K562 (cell line): ENCODE data around the gene BIN1. TPM values are rescaled to one million over a fixed set of nuclear protein-coding genes. Genes with fewer than 3 reads are reported as not detected.

Experiments used
- CGGBP1 ChIP-seq: fragments of 250-450 bp; sonication (Bioruptor Pico); IDR thresholded peaks from 2 replicates; pipeline ENCODE4 v1.9.0; 2021; ENCODE audit warnings: mild to moderate bottlenecking
- CREBBP ChIP-seq: IDR thresholded peaks from one replicate; pipeline ENCODE4 v1.6.1; 2012; ENCODE audit warnings: low read depth, mild to moderate bottlenecking, control low read depth, inconsistent platforms, low read length
- ETV5 ChIP-seq: sonication (generic); formaldehyde crosslinking; IDR thresholded peaks from 2 replicates; pipeline ENCODE4 v1.4.0; 2020; ENCODE audit warnings: low read depth, mild to moderate bottlenecking, missing genetic modification reagents
- FOXA3 ChIP-seq, 2 experiments: fragments of 450-650 bp in 1 of 2; sonication (generic) in 1 of 2; formaldehyde crosslinking; IDR thresholded peaks in 1 of 2; conservative IDR thresholded peaks in 1 of 2; 2 replicates each; pipeline versions ENCODE4 v1.4.0 to v1.8.0; 2020 to 2022; ENCODE audit warnings: mild to moderate bottlenecking in 2 of 2, missing genetic modification reagents in 1 of 2
- MECOM ChIP-seq: fragments of 250-450 bp; sonication (Bioruptor Pico); IDR thresholded peaks from 2 replicates; pipeline ENCODE4 v1.8.0; 2022; ENCODE audit warnings: inconsistent platforms
- MYNN ChIP-seq, 2 experiments: sonication (generic); formaldehyde crosslinking in 1 of 2; IDR thresholded peaks; 2 replicates each; pipeline versions ENCODE4 v1.5.0 to v1.6.1; 2016 to 2020; ENCODE audit warnings: antibody characterized with exemption in 1 of 2, missing genetic modification reagents in 1 of 2
- NCOA2 ChIP-seq, 2 experiments: fragments of 450-650 bp; IDR thresholded peaks; 2 replicates each; pipeline ENCODE4 v1.6.1; 2018; ENCODE audit warnings: mild to moderate bottlenecking in 2 of 2, moderate library complexity in 1 of 2; ENCODE audit not compliant: partially characterized antibody in 2 of 2
- NR1H2 ChIP-seq: sonication (generic); formaldehyde crosslinking; IDR thresholded peaks from 2 replicates; pipeline ENCODE4 v1.4.0; 2020; ENCODE audit warnings: mild to moderate bottlenecking, missing genetic modification reagents
- POU5F1 ChIP-seq: fragments of 150-350 bp; IDR thresholded peaks from 2 replicates; pipeline ENCODE4 v1.6.1; 2014; ENCODE audit warnings: borderline replicate concordance, low read length, low read depth, mild to moderate bottlenecking; ENCODE audit not compliant: partially characterized antibody
- PREB ChIP-seq: sonication (generic); formaldehyde crosslinking; IDR thresholded peaks from 2 replicates; pipeline ENCODE4 v1.8.1; 2023; ENCODE audit warnings: mild to moderate bottlenecking, missing genetic modification reagents
- RBM22 ChIP-seq: fragments of 200-400 bp; formaldehyde crosslinking; IDR thresholded peaks from 2 replicates; pipeline ENCODE4 v1.6.1; 2018; ENCODE audit warnings: low read length, low read depth; ENCODE audit not compliant: poor library complexity, severe bottlenecking
- SMAD2 ChIP-seq: fragments of 150-350 bp; IDR thresholded peaks from 2 replicates; pipeline ENCODE4 v1.6.1; 2014; ENCODE audit warnings: low read depth, mild to moderate bottlenecking, low read length
- SMARCE1 ChIP-seq: fragments of 450-650 bp; IDR thresholded peaks from 2 replicates; pipeline ENCODE4 v1.7.1; 2016; ENCODE audit warnings: mild to moderate bottlenecking
- TBP ChIP-seq: optimal IDR thresholded peaks from 2 replicates; pipeline ENCODE3; 2011; ENCODE audit warnings: low read depth, low read length, improper control_type of control experiment
- TCF7 ChIP-seq: sonication (generic); IDR thresholded peaks from 2 replicates; pipeline ENCODE4 v1.6.1; 2016; ENCODE audit warnings: antibody characterized with exemption, borderline replicate concordance
- TRIM25 ChIP-seq: fragments of 450-650 bp; IDR thresholded peaks from 2 replicates; pipeline ENCODE4 v1.7.0; 2016; ENCODE audit warnings: borderline replicate concordance
- TRIM28 ChIP-seq: fragments of 450-650 bp; IDR thresholded peaks from 2 replicates; pipeline ENCODE4 v1.6.1; 2017
- ZEB2 ChIP-seq: fragments of 450-650 bp; IDR thresholded peaks from 2 replicates; pipeline ENCODE4 v1.6.1; 2016
- ZNF124 ChIP-seq: sonication (generic); formaldehyde crosslinking; IDR thresholded peaks from 2 replicates; pipeline ENCODE4 v1.8.1; 2022; ENCODE audit warnings: missing genetic modification reagents
- ZNF140 ChIP-seq: fragments of 250-450 bp; sonication (Bioruptor Pico); IDR thresholded peaks from 2 replicates; pipeline ENCODE4 v1.8.0; 2021; ENCODE audit warnings: moderate library complexity, mild to moderate bottlenecking, inconsistent platforms
- ZNF239 ChIP-seq: fragments of 250-450 bp; sonication (Bioruptor Pico); IDR thresholded peaks from 2 replicates; pipeline ENCODE4 v1.4.0; 2020; ENCODE audit warnings: mild to moderate bottlenecking
- ZNF436 ChIP-seq: fragments of 250-450, 450-650 bp; sonication (Bioruptor Pico); formaldehyde crosslinking; IDR thresholded peaks from 2 replicates; pipeline ENCODE4 v1.7.0; 2020; ENCODE audit warnings: mild to moderate bottlenecking
- ZNF655 ChIP-seq: fragments of 250-450 bp; sonication (Bioruptor Pico); IDR thresholded peaks from 2 replicates; pipeline ENCODE4 v1.5.0; 2021
- polyA plus RNA-seq, 8 experiments: library from polyadenylated mRNA; depleted of rRNA in 4 of 8; stranded (reverse) in 5 of 8; unstranded in 3 of 8; fragments of >200 nt; fragmentation: Nextera tagmentation in 2 of 8; fragmentation: Illumina TruSeq in 1 of 8; extraction: Ambion mirVana in 2 of 8; extraction: Trizol in 1 of 8; gene quantifications; 2 replicates each; pipeline versions ENCODE4 v1.2.1 to v1.2.3, GENCODE V29; 2011 to 2014; ENCODE audit warnings: inconsistent platforms in 1 of 8, missing spikeins in 1 of 8
- total RNA-seq, 7 experiments: library from RNA; depleted of rRNA in 6 of 7; stranded (reverse); fragments of >200 nt in 6 of 7; fragmentation: Illumina TruSeq in 2 of 7; extraction: Trizol in 2 of 7; gene quantifications; 2 replicates each; pipeline versions ENCODE4 v1.2.1 to v1.2.3, GENCODE V29; 2011 to 2021; ENCODE audit warnings: low replicate concordance in 1 of 7

Gene BIN1
- total and polyA plus RNA-seq, 9 of the 15 experiments (the other 6 are each of a cell fraction or from before 2014, with no cell fraction given), result 0.04 to 2.8 (median 0.79) TPM; not detected in 1

GRCh38 chr2:127003070-127003800 is 103.7 kb downstream of the BIN1 start (continued):
- TF ChIP-seq SMAD2 (no peak), RBM22 (no peak), CREBBP (no peak), NR1H2 (CRISPR knock-in tag) (no peak), ZNF239 (no peak), ZEB2 (0 out of 2 replicates have a peak, but pooled peaks have one; percentile 31), NCOA2 (IDR thresholded peaks at IDR 0.05; ENCODE audit: partially characterized antibody in 2 of 2) (no peak), FOXA3 (CRISPR knock-in tag; conservative IDR thresholded peaks at IDR 0.05 in 1 of 2, IDR thresholded peaks at IDR 0.05 in 1 of 2) (no peak), PREB (CRISPR knock-in tag) (no peak), TCF7 (no peak), ZNF436 (no peak), ZNF655 (no peak), TRIM28 (no peak), ETV5 (CRISPR knock-in tag) (no peak), POU5F1 (no peak), CGGBP1 (CRISPR knock-in tag) (no peak), TRIM25 (no peak), ZNF124 (no peak), TBP (no peak), SMARCE1 (no peak), MECOM (CRISPR knock-in tag) (peak; percentile 76; the same call in 1 of the 2 replicates), ZNF140 (CRISPR knock-in tag) (no peak), MYNN (IDR thresholded peaks at IDR 0.05) (no peak), MYNN (CRISPR knock-in tag; IDR thresholded peaks at IDR 0.05) (no peak)
